K562 (cell line): Measurements from ENCODE around the gene LBH. TPM values are rescaled to one million over a fixed set of nuclear protein-coding genes. Genes with fewer than 3 reads are reported as not detected.

ENCODE experiments used
- CHCHD3 ChIP-seq: fragments of 250-450 bp; sonication (Bioruptor Pico); IDR thresholded peaks from 2 replicates; pipeline ENCODE4 v2.1.2; 2022; ENCODE audit warnings: mild to moderate bottlenecking
- KAT7 ChIP-seq: sonication (generic); formaldehyde crosslinking; IDR thresholded peaks from 2 replicates; pipeline ENCODE4 v1.8.0; 2022; ENCODE audit warnings: missing genetic modification reagents, mild to moderate bottlenecking, borderline replicate concordance
- PCBP1 ChIP-seq: fragments of 200-400 bp; formaldehyde crosslinking; IDR thresholded peaks from 2 replicates; pipeline ENCODE4 v1.6.1; 2018; ENCODE audit warnings: mild to moderate bottlenecking, low read depth, low read length; ENCODE audit not compliant: poor library complexity, severe bottlenecking
- RCOR1 ChIP-seq, 2 experiments: IDR thresholded peaks; 2 replicates each; pipeline ENCODE4 v1.6.1; 2012; ENCODE audit warnings: low read depth in 2 of 2, low read length in 2 of 2, borderline replicate concordance in 1 of 2, improper control_type of control experiment in 1 of 2
- SMARCB1 ChIP-seq: IDR thresholded peaks from 2 replicates; pipeline ENCODE4 v1.6.1; 2011; ENCODE audit warnings: improper control_type of control experiment, low read depth; ENCODE audit not compliant: insufficient read length
- STAG1 ChIP-seq: sonication (generic); formaldehyde crosslinking; IDR thresholded peaks from 2 replicates; pipeline ENCODE4 v1.5.0; 2020; ENCODE audit warnings: missing genetic modification reagents, borderline replicate concordance
- ZNF224 ChIP-seq: sonication (generic); formaldehyde crosslinking; IDR thresholded peaks from 2 replicates; pipeline ENCODE4 v1.8.0; 2022; ENCODE audit warnings: mild to moderate bottlenecking, missing genetic modification reagents
- ZNF274 ChIP-seq: IDR thresholded peaks from 2 replicates; pipeline ENCODE4 v1.6.1; 2011; ENCODE audit warnings: low read depth, mild to moderate bottlenecking, low read length, moderate library complexity, borderline replicate concordance
- polyA plus RNA-seq, 8 experiments: library from polyadenylated mRNA; depleted of rRNA in 4 of 8; stranded (reverse) in 5 of 8; unstranded in 3 of 8; fragments of >200 nt; fragmentation: Nextera tagmentation in 2 of 8; fragmentation: Illumina TruSeq in 1 of 8; extraction: Ambion mirVana in 2 of 8; extraction: Trizol in 1 of 8; gene quantifications; 2 replicates each; pipeline versions ENCODE4 v1.2.1 to v1.2.3, GENCODE V29; 2011 to 2014; ENCODE audit warnings: inconsistent platforms in 1 of 8, missing spikeins in 1 of 8
- total RNA-seq, 7 experiments: library from RNA; depleted of rRNA in 6 of 7; stranded (reverse); fragments of >200 nt in 6 of 7; fragmentation: Illumina TruSeq in 2 of 7; extraction: Trizol in 2 of 7; gene quantifications; 2 replicates each; pipeline versions ENCODE4 v1.2.1 to v1.2.3, GENCODE V29; 2011 to 2021; ENCODE audit warnings: low replicate concordance in 1 of 7
- TF ChIP-seq, protein P1 (sequence below), 2 experiments: fragments of 450-650 bp; formaldehyde crosslinking in 1 of 2; IDR thresholded peaks; 2 replicates each; pipeline versions ENCODE4 v1.4.0 to v1.6.1; 2014 to 2020; ENCODE audit warnings: mild to moderate bottlenecking in 2 of 2, borderline replicate concordance in 1 of 2, low read depth in 1 of 2
- TF ChIP-seq, protein P2 (sequence below): sonication (generic); formaldehyde crosslinking; IDR thresholded peaks from 2 replicates; pipeline ENCODE4 v1.8.0; 2022; ENCODE audit warnings: mild to moderate bottlenecking, missing genetic modification reagents, borderline replicate concordance
- TF ChIP-seq, protein P3 (sequence below): conservative IDR thresholded peaks from 2 replicates; pipeline ENCODE4 v1.6.1; 2011; ENCODE audit warnings: low read depth, mild to moderate bottlenecking, low read length; ENCODE audit not compliant: control insufficient read depth
- TF ChIP-seq, protein P4 (sequence below): fragments of 450-650 bp; formaldehyde crosslinking; IDR thresholded peaks from 2 replicates; pipeline ENCODE4 v1.4.0; 2020; ENCODE audit warnings: mild to moderate bottlenecking
- TF ChIP-seq, protein P5 (sequence below): fragments of 450-650 bp; IDR thresholded peaks from 2 replicates; pipeline ENCODE4 v1.6.1; 2016

LBH gene
- total and polyA plus RNA-seq, 9 of the 15 experiments (the other 6 are each of a cell fraction or from before 2014, with no cell fraction given): 3.1 to 13.4 (median 7.4) TPM

DNA sequence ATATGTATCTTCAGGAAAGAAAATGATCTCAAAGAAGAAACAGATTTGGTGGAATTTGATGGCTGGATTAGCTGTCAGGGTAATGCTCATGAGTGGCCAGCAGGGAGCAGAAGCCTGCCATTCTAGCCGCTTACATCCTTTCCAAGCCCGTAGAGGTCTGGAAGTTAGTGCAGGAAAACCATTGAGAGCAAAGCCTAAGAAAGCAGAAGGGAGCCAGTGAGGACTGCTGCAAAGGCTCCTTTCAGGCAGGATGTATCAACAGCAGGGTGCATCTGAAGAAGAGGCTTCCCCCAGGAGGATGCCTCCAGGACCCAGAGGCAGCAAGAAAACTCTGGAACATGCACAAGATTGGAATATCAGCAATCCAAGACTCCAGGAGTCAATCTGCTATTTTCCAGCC is 22.9 kb upstream of the LBH start (continued):
- TF ChIP-seq KAT7 (CRISPR knock-in tag) (no peak), ZNF274 (no peak), PCBP1 (no peak), STAG1 (CRISPR knock-in tag) (peak; percentile 48; the same call in 1 of the 2 replicates), SMARCB1 (no peak), ZNF224 (CRISPR knock-in tag) (no peak), RCOR1 (IDR thresholded peaks at IDR 0.05; ENCODE audit: borderline replicate concordance in 1 of 2, low read depth in 2 of 2, low read length in 2 of 2) (peak in 1 of 2 experiments; percentile 61; a peak in 1 of 4 replicates), CHCHD3 (CRISPR knock-in tag) (no peak)
- TF ChIP-seq, protein P1, sequence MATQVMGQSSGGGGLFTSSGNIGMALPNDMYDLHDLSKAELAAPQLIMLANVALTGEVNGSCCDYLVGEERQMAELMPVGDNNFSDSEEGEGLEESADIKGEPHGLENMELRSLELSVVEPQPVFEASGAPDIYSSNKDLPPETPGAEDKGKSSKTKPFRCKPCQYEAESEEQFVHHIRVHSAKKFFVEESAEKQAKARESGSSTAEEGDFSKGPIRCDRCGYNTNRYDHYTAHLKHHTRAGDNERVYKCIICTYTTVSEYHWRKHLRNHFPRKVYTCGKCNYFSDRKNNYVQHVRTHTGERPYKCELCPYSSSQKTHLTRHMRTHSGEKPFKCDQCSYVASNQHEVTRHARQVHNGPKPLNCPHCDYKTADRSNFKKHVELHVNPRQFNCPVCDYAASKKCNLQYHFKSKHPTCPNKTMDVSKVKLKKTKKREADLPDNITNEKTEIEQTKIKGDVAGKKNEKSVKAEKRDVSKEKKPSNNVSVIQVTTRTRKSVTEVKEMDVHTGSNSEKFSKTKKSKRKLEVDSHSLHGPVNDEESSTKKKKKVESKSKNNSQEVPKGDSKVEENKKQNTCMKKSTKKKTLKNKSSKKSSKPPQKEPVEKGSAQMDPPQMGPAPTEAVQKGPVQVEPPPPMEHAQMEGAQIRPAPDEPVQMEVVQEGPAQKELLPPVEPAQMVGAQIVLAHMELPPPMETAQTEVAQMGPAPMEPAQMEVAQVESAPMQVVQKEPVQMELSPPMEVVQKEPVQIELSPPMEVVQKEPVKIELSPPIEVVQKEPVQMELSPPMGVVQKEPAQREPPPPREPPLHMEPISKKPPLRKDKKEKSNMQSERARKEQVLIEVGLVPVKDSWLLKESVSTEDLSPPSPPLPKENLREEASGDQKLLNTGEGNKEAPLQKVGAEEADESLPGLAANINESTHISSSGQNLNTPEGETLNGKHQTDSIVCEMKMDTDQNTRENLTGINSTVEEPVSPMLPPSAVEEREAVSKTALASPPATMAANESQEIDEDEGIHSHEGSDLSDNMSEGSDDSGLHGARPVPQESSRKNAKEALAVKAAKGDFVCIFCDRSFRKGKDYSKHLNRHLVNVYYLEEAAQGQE (IDR thresholded peaks at IDR 0.05; ENCODE audit: borderline replicate concordance): peak; percentile 93
- TF ChIP-seq, protein P1 (CRISPR knock-in tag; IDR thresholded peaks at IDR 0.05; ENCODE audit: low read depth): no peak
- TF ChIP-seq, protein P2, sequence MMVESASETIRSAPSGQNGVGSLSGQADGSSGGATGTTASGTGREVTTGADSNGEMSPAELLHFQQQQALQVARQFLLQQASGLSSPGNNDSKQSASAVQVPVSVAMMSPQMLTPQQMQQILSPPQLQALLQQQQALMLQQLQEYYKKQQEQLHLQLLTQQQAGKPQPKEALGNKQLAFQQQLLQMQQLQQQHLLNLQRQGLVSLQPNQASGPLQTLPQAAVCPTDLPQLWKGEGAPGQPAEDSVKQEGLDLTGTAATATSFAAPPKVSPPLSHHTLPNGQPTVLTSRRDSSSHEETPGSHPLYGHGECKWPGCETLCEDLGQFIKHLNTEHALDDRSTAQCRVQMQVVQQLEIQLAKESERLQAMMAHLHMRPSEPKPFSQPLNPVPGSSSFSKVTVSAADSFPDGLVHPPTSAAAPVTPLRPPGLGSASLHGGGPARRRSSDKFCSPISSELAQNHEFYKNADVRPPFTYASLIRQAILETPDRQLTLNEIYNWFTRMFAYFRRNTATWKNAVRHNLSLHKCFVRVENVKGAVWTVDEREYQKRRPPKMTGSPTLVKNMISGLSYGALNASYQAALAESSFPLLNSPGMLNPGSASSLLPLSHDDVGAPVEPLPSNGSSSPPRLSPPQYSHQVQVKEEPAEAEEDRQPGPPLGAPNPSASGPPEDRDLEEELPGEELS: no peak
- TF ChIP-seq, protein P3, sequence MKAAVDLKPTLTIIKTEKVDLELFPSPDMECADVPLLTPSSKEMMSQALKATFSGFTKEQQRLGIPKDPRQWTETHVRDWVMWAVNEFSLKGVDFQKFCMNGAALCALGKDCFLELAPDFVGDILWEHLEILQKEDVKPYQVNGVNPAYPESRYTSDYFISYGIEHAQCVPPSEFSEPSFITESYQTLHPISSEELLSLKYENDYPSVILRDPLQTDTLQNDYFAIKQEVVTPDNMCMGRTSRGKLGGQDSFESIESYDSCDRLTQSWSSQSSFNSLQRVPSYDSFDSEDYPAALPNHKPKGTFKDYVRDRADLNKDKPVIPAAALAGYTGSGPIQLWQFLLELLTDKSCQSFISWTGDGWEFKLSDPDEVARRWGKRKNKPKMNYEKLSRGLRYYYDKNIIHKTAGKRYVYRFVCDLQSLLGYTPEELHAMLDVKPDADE: no peak
- TF ChIP-seq, protein P4, sequence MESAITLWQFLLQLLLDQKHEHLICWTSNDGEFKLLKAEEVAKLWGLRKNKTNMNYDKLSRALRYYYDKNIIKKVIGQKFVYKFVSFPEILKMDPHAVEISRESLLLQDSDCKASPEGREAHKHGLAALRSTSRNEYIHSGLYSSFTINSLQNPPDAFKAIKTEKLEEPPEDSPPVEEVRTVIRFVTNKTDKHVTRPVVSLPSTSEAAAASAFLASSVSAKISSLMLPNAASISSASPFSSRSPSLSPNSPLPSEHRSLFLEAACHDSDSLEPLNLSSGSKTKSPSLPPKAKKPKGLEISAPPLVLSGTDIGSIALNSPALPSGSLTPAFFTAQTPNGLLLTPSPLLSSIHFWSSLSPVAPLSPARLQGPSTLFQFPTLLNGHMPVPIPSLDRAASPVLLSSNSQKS (CRISPR knock-in tag): no peak
- TF ChIP-seq, protein P5, sequence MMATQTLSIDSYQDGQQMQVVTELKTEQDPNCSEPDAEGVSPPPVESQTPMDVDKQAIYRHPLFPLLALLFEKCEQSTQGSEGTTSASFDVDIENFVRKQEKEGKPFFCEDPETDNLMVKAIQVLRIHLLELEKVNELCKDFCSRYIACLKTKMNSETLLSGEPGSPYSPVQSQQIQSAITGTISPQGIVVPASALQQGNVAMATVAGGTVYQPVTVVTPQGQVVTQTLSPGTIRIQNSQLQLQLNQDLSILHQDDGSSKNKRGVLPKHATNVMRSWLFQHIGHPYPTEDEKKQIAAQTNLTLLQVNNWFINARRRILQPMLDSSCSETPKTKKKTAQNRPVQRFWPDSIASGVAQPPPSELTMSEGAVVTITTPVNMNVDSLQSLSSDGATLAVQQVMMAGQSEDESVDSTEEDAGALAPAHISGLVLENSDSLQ: peak; percentile 64
